Measurements from ENCODE around the gene CACNG1. TPM values are rescaled to one million over a fixed set of nuclear protein-coding genes. Genes with fewer than 3 reads are reported as not detected.

The CACNG1 gene
- total and polyA plus RNA-seq, 4 donors = not detected

DNA sequence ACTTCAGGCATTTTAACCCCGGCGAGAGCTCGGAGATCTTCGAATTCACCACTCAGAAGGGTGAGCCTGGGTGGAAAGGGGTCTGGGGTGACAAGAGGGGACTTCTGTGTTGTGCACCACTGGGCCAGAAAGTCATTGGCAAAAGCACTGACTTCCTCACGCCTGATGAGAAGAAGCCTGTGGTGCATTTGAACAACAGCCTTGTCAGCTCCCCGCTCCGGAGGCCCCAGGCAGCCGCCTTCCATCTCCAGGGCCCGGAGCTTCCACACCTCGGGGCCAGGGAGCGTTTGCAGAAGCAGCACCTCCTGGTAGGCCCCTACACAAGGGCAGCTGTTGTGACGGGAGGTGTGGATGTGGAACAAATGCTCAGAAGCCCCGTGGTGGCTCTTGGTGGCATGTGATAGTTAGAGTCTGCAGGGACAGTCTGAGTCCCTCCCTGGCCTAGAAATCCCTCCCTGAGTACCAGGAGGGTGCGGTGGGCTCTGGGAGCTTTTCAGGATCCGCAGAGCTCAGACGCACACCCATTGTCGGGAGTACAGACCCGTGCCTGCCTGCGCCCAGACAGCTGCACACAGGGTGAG is 9.7 kb downstream of the CACNG1 start:
- Histone ChIP-seq H3K9me3 (ENCODE audit: control insufficient read depth in 4 of 4, low read length in 3 of 4) (peaks cover 0 to 6% (median 2%) of the 10 kb centered on the region in 4 donors), H3K4me3 (ENCODE audit: low read depth in 1 of 3, low read length in 3 of 3) (no peak overlapping the region), H3K36me3 (ENCODE audit: control insufficient read depth in 4 of 4, insufficient read depth in 3 of 4, low read depth in 1 of 4, low read length in 3 of 4) (no peaks in the 10 kb centered on the region), H3K9ac (ENCODE audit: low read depth in 1 of 2, low read length in 2 of 2) (no peak overlapping the region), H3K27me3 (ENCODE audit: control insufficient read depth in 4 of 4, insufficient read depth in 4 of 4, low read length in 3 of 4) (no peaks in the 10 kb centered on the region), H3K27ac (ENCODE audit: low read depth in 1 of 2, low read length in 2 of 2) (no peak overlapping the region), H3K4me1 (ENCODE audit: control insufficient read depth in 4 of 4, insufficient read depth in 4 of 4, low read length in 3 of 4) (no peaks in the 10 kb centered on the region)
- WGBS = 92% methylated on average over 19 of the region's 19 CpGs
- no peak for DNase-seq (ENCODE audit: low spot score)
- TF ChIP-seq, protein P1, sequence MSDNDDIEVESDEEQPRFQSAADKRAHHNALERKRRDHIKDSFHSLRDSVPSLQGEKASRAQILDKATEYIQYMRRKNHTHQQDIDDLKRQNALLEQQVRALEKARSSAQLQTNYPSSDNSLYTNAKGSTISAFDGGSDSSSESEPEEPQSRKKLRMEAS (IDR thresholded peaks at IDR 0.05) = no peak
- TF ChIP-seq FOXA1 (IDR thresholded peaks at IDR 0.05) (no peak), ATF3 (IDR thresholded peaks at IDR 0.05) (no peak), REST (IDR thresholded peaks at IDR 0.05) (no peak), ZBTB33 (IDR thresholded peaks at IDR 0.05) (no peak), JUND (IDR thresholded peaks at IDR 0.05) (no peak), NR2F2 (IDR thresholded peaks at IDR 0.05) (no peak), RXRA (IDR thresholded peaks at IDR 0.05) (no peak), FOXA2 (IDR thresholded peaks at IDR 0.05) (no peak)

GRCh38 chr17:67054608-67055007 is 10.3 kb downstream of the CACNG1 start:
- H3K36me3 ChIP-seq (ENCODE audit: control insufficient read depth in 4 of 4, insufficient read depth in 3 of 4, low read depth in 1 of 4, low read length in 3 of 4) = no peaks in the 10 kb centered on the region
- no peak overlapping the region for H3K9ac ChIP-seq (ENCODE audit: low read depth in 1 of 2, low read length in 2 of 2)
- WGBS = 78% methylated on average over 5 of the region's 5 CpGs
- TF ChIP-seq HNF4A (conservative IDR thresholded peaks at IDR 0.05) (no peak), GABPA (IDR thresholded peaks at IDR 0.05 in 1 of 2, conservative IDR thresholded peaks at IDR 0.05 in 1 of 2) (no peak), ATF3 (IDR thresholded peaks at IDR 0.05) (no peak), RAD21 (IDR thresholded peaks at IDR 0.05) (no peak), TAF1 (conservative IDR thresholded peaks at IDR 0.05) (no peak), RXRA (IDR thresholded peaks at IDR 0.05) (no peak), REST (IDR thresholded peaks at IDR 0.05) (no peak), EGR1 (IDR thresholded peaks at IDR 0.05; ENCODE audit: low read depth in 2 of 2) (no peak), SP1 (IDR thresholded peaks at IDR 0.05) (no peak), HNF4G (IDR thresholded peaks at IDR 0.05) (no peak), NR2F2 (IDR thresholded peaks at IDR 0.05) (no peak), YY1 (IDR thresholded peaks at IDR 0.05) (no peak), FOXA2 (IDR thresholded peaks at IDR 0.05) (no peak), JUND (IDR thresholded peaks at IDR 0.05) (no peak)
- TF ChIP-seq, protein P2, sequence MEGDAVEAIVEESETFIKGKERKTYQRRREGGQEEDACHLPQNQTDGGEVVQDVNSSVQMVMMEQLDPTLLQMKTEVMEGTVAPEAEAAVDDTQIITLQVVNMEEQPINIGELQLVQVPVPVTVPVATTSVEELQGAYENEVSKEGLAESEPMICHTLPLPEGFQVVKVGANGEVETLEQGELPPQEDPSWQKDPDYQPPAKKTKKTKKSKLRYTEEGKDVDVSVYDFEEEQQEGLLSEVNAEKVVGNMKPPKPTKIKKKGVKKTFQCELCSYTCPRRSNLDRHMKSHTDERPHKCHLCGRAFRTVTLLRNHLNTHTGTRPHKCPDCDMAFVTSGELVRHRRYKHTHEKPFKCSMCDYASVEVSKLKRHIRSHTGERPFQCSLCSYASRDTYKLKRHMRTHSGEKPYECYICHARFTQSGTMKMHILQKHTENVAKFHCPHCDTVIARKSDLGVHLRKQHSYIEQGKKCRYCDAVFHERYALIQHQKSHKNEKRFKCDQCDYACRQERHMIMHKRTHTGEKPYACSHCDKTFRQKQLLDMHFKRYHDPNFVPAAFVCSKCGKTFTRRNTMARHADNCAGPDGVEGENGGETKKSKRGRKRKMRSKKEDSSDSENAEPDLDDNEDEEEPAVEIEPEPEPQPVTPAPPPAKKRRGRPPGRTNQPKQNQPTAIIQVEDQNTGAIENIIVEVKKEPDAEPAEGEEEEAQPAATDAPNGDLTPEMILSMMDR (IDR thresholded peaks at IDR 0.05; ENCODE audit: low read depth, low read length, missing input control) = no peak
- TF ChIP-seq, protein P1 (IDR thresholded peaks at IDR 0.05) = no peak
- H3K27ac ChIP-seq (ENCODE audit: low read depth in 1 of 2, low read length in 2 of 2) = no peak overlapping the region
- H3K27me3 ChIP-seq (ENCODE audit: control insufficient read depth in 4 of 4, insufficient read depth in 4 of 4, low read length in 3 of 4) = no peaks in the 10 kb centered on the region
- H3K9me3 ChIP-seq (ENCODE audit: control insufficient read depth in 4 of 4, low read length in 3 of 4) = peaks cover 0 to under 1% (median 0%) of the 10 kb centered on the region in 4 donors
- H3K4me3 ChIP-seq (ENCODE audit: low read depth in 1 of 3, low read length in 3 of 3) = no peak overlapping the region
- DNase-seq (ENCODE audit: low spot score) = no peak
- no peaks in the 10 kb centered on the region for H3K4me1 ChIP-seq (ENCODE audit: control insufficient read depth in 4 of 4, insufficient read depth in 4 of 4, low read length in 3 of 4)

Data from liver (tissue), 9 donors.